Medulla oblongata (tissue), 1 donor: Measurements from ENCODE around the gene TMEM114.

Experiments
- DNase-seq: peaks from one replicate; pipeline ENCODE4 v3.0.0-alpha.2; 2015; ENCODE audit errors: extremely low spot score

Gene TMEM114

GRCh38 chr16:8611886-8612600 lies 21.7 kb upstream of the TMEM114 start:
- DNase-seq = no peak

GRCh38 chr16:8611122-8611521 lies 20.8 kb upstream of the TMEM114 start:
- no peak for DNase-seq

GRCh38 chr16:8607214-8607613 lies 16.9 kb upstream of the TMEM114 start:
- DNase-seq = no peak

- DNase-seq = no peak
These were observed 15.2 kb upstream of the TMEM114 start for GRCh38 chr16:8605554-8605953.

GRCh38 chr16:8600144-8600775 lies 9.9 kb upstream of the TMEM114 start:
- no peak for DNase-seq

DNA sequence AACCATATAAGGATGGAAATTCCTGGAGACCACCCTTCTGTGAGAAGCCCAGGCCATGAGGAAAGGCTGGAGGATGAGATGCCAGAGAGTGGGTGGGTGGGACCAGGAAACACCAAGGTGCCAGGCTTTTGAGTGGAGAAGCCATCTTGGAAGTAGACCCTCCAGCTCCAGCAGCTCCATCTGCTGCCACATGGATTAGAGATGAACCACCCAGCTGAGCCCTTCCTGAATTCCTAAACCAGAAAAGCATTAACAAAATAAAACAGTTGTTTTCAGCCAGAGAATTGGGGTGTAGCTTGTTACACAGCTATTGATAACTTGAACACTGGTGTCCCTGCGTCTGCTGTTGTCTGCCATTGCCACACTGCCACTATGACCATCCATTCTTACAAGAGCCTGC lies 6.3 kb upstream of the TMEM114 start:
- DNase-seq = no peak

DNA sequence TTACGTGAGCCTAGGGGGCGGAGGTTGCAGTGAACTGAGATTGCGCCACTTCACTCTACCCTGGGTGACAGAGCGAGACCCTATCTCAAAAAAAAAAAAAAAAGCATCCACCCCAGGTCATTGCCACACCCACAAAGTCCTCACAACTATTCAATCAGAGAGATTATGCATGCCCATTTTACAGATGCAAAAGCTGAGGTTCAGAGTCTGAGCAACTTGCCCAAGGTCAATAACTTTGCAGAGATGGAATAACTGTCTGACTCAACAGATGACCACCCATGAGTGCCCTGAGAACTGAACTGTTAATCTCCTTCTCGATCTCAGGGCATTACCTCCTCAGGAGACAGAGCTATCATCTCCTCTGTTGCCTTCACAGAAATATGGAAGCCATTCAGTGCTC lies 5.5 kb upstream of the TMEM114 start:
- DNase-seq = no peak

DNA sequence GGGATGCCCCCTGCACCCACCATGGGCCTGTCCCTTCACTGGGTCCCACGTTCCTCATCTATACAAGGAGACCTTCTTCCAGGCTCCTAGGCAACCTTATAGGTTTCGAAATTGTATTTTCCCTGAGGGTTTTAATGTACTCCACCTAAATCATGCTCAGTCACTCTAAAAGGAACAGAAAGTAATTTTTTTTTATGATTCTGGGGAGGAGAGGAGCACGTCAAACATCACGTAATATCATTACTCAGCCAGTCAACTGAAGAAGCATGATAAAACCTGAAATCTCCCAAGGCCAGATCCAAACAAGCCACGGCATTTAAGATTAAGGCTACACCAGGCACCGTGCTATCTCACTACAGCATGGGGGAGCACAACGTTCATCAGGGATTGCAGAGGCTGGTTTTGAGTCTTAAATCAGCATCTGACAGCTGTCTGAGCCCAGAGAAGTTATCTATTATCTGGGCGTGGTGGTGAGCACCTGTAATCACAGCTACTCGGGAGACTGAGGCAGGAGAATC lies 3.9 kb upstream of the TMEM114 start:
- DNase-seq = no peak

- no peak for DNase-seq
These were observed 1.1 kb upstream of the TMEM114 start for GRCh38 chr16:8591451-8591850.

DNA sequence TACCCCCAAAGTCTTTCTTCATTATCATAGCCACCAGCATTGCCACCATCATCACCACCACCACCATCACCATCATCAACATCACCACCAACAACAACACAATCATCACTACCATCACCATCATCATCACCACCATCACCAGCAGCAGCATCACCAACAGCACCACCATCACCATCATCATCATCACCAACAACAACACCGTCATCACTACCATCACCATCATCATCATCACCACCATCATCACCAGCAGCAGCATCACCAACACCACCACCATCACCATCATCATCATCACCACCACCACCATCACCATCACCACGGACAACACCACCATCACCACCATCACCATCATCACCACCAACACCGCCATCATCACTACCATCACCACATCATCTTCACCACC lies 500 bp upstream of the TMEM114 start:
- DNase-seq = no peak

- DNase-seq = no peak
These were observed 1.0 kb downstream of the TMEM114 start for GRCh38 chr16:8589057-8589899.

DNA sequence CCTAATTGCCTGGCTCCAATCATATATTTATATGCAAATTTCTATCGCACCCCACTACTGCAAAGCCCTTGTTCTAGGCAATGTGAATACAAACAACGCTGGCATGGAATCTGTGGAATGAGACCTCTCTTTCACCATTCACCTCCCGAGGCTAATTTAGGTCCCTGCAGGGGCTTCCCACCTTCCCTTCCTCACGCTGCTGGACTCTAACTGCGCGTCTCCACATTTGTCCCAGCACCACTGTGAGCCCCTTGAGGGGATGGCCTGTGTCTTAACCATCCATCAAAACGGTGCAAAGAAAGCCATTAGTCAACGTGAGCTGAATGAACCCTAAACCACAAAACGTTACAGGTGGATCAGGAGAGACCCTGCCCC lies 1.6 kb downstream of the TMEM114 start:
- no peak for DNase-seq

- no peak for DNase-seq
These were observed 3.2 kb downstream of the TMEM114 start for GRCh38 chr16:8587065-8587464.

GRCh38 chr16:8585857-8586256 lies 4.5 kb downstream of the TMEM114 start:
- DNase-seq = no peak

GRCh38 chr16:8585041-8585440 lies 5.3 kb downstream of the TMEM114 start:
- DNase-seq = no peak

DNA sequence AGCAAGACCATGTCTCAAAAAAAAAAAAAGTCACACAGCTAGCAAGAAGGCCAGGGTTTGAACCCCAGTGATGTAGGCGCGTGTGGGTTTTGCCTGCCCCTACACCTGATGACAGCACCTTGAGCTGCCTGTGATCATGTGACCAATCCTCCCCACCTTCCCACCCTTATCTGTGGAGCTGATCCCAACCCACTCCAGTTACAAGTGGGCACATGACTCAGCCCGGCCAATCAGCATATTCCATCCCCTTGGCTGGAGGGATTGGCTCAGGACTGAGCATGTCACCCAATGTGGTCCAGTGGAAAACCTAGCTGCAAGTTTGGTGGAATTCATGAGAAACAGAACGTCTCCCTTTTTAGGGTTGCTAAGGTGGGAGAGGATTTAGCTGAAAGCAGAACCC lies 6.6 kb downstream of the TMEM114 start:
- no peak for DNase-seq

DNA sequence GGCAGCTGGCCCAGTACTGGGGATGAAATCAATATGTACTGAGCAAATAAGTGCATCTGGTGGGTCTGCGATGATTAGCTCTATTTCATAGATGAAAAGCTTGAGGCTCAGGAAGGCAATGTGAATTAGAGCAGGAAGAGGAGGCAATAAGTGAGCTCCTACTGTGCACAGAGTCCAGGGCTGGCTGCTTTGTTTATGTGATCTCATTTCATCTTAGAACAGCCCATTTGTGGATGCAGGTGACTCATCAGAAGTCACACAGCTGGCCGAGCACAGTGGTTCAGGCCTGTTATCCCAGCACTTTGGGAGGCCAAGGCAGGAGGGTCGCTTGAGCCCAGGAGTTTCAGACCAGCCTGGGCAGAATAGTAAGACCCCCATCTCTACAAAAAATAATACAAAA lies 7.1 kb downstream of the TMEM114 start:
- no peak for DNase-seq

DNA sequence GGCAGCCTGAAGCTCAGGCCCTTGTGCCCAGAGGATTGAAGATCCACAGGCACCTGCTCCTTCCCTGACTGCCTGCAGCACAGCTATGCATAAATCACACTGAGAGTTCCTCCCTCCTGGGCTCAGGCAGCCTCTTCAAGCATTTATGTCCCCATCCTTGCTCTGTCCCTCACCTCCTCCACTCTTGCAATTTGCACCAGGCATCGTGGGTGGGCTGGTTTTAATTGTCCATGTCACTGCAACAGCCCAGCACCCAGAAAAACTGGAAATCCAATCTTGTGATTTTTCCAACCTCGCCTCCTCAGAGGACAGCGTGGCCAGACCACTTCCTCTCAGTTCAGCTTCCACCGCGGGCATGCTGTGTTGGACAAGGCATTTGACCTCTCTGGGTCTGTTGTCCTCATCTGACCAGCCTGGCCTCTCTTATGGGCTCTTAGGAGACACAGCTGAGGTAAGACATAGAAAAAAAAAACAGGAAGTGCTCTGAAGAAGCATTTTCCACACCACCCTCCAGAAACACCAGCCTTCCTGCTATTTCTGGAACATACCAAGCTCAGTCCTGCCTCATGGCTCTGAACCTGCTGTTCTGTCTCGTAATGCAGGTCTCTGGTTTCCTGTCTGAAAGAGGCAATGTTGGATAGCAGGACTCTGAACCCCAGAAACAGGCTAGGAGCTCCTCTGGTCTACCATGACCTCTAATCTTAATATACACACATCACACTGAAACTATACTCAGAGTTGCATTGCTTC lies 8.3 kb downstream of the TMEM114 start:
- peak; percentile 37 for DNase-seq

GRCh38 chr16:8579559-8579958 lies 10.8 kb downstream of the TMEM114 start:
- no peak for DNase-seq

GRCh38 chr16:8577678-8578304 lies 12.5 kb downstream of the TMEM114 start:
- DNase-seq = no peak
